PFSK-1 (cell line): Measurements from ENCODE around the gene LRMDA.

Source experiments
- FOXP2 ChIP-seq: optimal IDR thresholded peaks from 2 replicates; pipeline ENCODE3; 2011; ENCODE audit warnings: borderline replicate concordance, control low read depth, inconsistent platforms; ENCODE audit not compliant: insufficient read depth; ENCODE audit errors: extremely low read length, extremely low read depth
- POLR2AphosphoS5 ChIP-seq: IDR thresholded peaks from 2 replicates; pipeline ENCODE4 v1.6.1; 2012; ENCODE audit warnings: low read depth, mild to moderate bottlenecking, control low read depth, low read length, moderate library complexity
- REST ChIP-seq, 2 experiments: IDR thresholded peaks; 2 replicates each; pipeline versions ENCODE4 v1.6.1 to v1.8.0; 2011 to 2012; ENCODE audit warnings: low read depth in 2 of 2, low read length in 2 of 2, control low read depth in 1 of 2, inconsistent platforms in 1 of 2, mild to moderate bottlenecking in 1 of 2, moderate library complexity in 1 of 2; ENCODE audit not compliant: insufficient read depth in 1 of 2
- TAF1 ChIP-seq: IDR thresholded peaks from 2 replicates; pipeline ENCODE4 v1.6.1; 2012; ENCODE audit warnings: low read length, control low read depth, borderline replicate concordance; ENCODE audit not compliant: insufficient read depth

- TF ChIP-seq POLR2AphosphoS5 (no peak), REST (IDR thresholded peaks at IDR 0.05; ENCODE audit: insufficient read depth in 1 of 2, low read depth in 2 of 2, low read length in 2 of 2) (no peak), FOXP2 (no peak), TAF1 (no peak)
These were observed 1083.4 kb downstream of the LRMDA start for GRCh38 chr10:76514869-76515268.
